HFFc6 (cell line): ENCODE measurements around the gene GRAMD1B. TPM values are rescaled to one million over a fixed set of nuclear protein-coding genes. Genes with fewer than 3 reads are reported as not detected.

Experiments
- DNase-seq: peaks from one replicate; pipeline ENCODE4 v3.0.0-alpha.2; 2018
- H3K27ac Mint-ChIP-seq: 2 replicates; pipeline ENCODE4 v1.8.0; 2020; ENCODE audit warnings: mild to moderate bottlenecking, mixed read lengths
- H3K27me3 Mint-ChIP-seq: 2 replicates; pipeline ENCODE4 v1.8.0; 2021; ENCODE audit warnings: mild to moderate bottlenecking, moderate library complexity, mixed read lengths; ENCODE audit not compliant: insufficient read depth
- H3K36me3 Mint-ChIP-seq: 2 replicates; pipeline ENCODE4 v1.8.0; 2021; ENCODE audit warnings: low read depth, mixed read lengths
- H3K4me1 Mint-ChIP-seq: 2 replicates; pipeline ENCODE4 v1.8.0; 2020; ENCODE audit warnings: low read depth, mixed read lengths
- H3K4me3 Mint-ChIP-seq: 2 replicates; pipeline ENCODE4 v1.8.0; 2020; ENCODE audit warnings: mild to moderate bottlenecking, moderate library complexity, mixed read lengths
- H3K9me3 Mint-ChIP-seq: 2 replicates; pipeline ENCODE4 v1.8.0; 2020; ENCODE audit warnings: mild to moderate bottlenecking, mixed read lengths
- total RNA-seq, 6 experiments: library from RNA; stranded (reverse); fragmentation: NEBNext Ultra II Directional; extraction: Animal tissue kit (Norgen Biotek cat#: 25700); gene quantifications; 2 replicates in 1 of 6; 3 replicates in 5 of 6; pipeline ENCODE4 v1.2.3, GENCODE V29; 2021
- TF ChIP-seq, protein P1 (sequence below): fragments of 200-600 bp; sonication (generic); IDR thresholded peaks from 2 replicates; pipeline ENCODE4 v1.5.0; 2021; ENCODE audit warnings: antibody characterized with exemption, mild to moderate bottlenecking

Gene GRAMD1B
- total RNA-seq, 6 experiments from 2014 or later = 46.1 to 54.5 (median 51.3) TPM

DNA sequence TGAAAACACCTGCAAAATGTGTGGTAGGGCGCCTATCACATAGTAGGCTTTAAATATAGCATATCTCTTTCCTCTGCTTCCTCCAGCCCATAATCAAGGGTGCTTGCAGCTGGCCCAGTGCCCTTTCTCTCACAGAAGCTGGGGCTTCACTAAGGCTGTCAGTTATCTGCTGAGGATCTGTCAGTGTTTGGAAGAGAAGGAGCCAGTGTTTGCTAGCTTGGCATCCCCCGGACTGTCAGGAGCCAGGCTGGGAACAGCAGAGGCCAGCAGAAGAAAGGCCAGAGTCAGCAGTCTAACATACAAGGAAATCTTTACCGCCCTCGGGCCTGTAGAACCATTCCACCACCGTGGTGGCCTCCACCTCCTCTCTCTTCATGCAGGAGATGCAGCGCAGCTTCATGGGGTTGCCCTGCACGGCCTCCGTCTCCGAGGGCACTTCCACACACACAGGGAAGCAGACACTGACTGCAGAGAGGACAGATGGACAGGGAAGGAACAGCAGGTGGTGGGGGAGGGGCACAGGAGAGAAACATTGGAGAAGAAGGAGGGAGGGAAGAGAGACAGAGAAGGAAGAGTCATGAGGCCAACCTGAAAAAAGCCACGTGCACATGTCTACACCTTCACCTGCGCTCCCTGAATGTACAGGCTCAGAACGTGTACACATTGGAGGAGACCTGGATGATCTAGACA, 215.4 kb downstream of the GRAMD1B start:
- Mint-ChIP-seq H3K27me3 (peaks cover 25% of the 10 kb centered on the region), H3K4me3 (no peak overlapping the region), H3K4me1 (peaks cover 5% of the 10 kb centered on the region), H3K27ac (no peak overlapping the region), H3K9me3 (no peaks in the 10 kb centered on the region), H3K36me3 (no peaks in the 10 kb centered on the region)
- TF ChIP-seq, protein P1, sequence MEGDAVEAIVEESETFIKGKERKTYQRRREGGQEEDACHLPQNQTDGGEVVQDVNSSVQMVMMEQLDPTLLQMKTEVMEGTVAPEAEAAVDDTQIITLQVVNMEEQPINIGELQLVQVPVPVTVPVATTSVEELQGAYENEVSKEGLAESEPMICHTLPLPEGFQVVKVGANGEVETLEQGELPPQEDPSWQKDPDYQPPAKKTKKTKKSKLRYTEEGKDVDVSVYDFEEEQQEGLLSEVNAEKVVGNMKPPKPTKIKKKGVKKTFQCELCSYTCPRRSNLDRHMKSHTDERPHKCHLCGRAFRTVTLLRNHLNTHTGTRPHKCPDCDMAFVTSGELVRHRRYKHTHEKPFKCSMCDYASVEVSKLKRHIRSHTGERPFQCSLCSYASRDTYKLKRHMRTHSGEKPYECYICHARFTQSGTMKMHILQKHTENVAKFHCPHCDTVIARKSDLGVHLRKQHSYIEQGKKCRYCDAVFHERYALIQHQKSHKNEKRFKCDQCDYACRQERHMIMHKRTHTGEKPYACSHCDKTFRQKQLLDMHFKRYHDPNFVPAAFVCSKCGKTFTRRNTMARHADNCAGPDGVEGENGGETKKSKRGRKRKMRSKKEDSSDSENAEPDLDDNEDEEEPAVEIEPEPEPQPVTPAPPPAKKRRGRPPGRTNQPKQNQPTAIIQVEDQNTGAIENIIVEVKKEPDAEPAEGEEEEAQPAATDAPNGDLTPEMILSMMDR = no peak
- DNase-seq = no peak

DNA sequence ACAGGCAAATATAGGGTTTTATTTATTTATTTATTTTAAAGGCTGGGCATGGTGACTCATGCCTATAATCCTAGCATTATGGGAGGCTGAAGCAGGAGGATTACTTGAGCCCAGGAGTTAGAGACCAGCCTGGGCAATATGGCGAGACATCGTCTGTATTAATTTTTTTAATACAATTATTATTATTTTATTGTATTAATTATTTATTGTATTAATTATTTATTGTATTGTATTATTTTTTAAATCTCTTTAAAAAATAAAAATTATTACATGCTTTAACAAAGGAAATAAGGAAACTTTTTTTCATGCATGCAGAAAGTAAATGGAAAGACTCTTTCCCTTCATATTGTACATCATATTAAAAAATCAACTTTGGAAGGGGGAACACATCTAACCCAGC, 220.8 kb downstream of the GRAMD1B start:
- no peaks in the 10 kb centered on the region for H3K36me3 Mint-ChIP-seq
- no peak for DNase-seq
- H3K4me3 Mint-ChIP-seq = no peak overlapping the region
- peaks cover 37% of the 10 kb centered on the region; the same call in 1 of the 2 replicates for H3K27me3 Mint-ChIP-seq
- H3K9me3 Mint-ChIP-seq = no peaks in the 10 kb centered on the region
- no peaks in the 10 kb centered on the region for H3K4me1 Mint-ChIP-seq
- TF ChIP-seq, protein P1 = no peak
- no peak overlapping the region for H3K27ac Mint-ChIP-seq

DNA sequence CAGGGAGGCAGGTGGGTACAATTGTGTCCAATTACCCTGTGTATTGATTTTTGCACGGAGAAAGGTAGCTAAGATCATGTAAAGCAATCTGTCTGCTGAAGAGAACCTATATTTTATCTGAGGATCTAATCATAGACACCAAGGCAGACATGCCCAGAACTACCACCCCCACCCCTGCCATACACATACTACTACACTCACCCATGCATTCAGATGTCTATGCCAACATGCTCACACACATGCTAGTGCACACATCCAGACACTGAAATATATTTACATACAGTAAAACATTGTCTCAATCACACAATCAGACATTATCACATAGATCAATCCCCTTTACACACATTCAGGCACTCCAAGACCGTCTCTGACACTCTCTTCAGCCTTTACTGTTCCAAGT, 222.5 kb downstream of the GRAMD1B start:
- Mint-ChIP-seq H3K27ac (no peak overlapping the region), H3K4me3 (no peak overlapping the region), H3K4me1 (no peaks in the 10 kb centered on the region), H3K36me3 (no peaks in the 10 kb centered on the region), H3K27me3 (peaks cover 35% of the 10 kb centered on the region), H3K9me3 (no peaks in the 10 kb centered on the region)
- DNase-seq = no peak
- TF ChIP-seq, protein P1 = no peak

DNA sequence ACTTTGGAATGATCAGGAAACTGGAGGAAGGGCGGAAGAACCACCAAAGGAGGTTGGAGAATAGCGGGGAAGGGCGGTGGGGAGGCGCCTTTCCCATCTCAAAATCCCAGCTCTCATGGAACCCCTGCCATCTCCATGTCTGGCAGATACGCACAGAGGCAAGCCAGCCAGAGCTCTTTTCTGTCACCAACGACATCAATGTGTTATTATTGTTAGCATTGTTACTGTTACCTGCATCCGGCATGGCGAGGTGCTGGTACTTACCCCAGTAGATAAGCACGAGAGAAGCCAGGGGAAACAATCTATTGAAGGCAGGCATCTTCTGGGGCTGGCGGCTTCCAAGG, 223.4 kb downstream of the GRAMD1B start:
- H3K4me3 Mint-ChIP-seq = no peak overlapping the region
- no peaks in the 10 kb centered on the region for H3K9me3 Mint-ChIP-seq
- no peaks in the 10 kb centered on the region for H3K4me1 Mint-ChIP-seq
- TF ChIP-seq, protein P1 = no peak
- H3K27ac Mint-ChIP-seq = no peak overlapping the region
- no peak for DNase-seq
- no peaks in the 10 kb centered on the region for H3K36me3 Mint-ChIP-seq
- peaks cover 37% of the 10 kb centered on the region for H3K27me3 Mint-ChIP-seq

DNA sequence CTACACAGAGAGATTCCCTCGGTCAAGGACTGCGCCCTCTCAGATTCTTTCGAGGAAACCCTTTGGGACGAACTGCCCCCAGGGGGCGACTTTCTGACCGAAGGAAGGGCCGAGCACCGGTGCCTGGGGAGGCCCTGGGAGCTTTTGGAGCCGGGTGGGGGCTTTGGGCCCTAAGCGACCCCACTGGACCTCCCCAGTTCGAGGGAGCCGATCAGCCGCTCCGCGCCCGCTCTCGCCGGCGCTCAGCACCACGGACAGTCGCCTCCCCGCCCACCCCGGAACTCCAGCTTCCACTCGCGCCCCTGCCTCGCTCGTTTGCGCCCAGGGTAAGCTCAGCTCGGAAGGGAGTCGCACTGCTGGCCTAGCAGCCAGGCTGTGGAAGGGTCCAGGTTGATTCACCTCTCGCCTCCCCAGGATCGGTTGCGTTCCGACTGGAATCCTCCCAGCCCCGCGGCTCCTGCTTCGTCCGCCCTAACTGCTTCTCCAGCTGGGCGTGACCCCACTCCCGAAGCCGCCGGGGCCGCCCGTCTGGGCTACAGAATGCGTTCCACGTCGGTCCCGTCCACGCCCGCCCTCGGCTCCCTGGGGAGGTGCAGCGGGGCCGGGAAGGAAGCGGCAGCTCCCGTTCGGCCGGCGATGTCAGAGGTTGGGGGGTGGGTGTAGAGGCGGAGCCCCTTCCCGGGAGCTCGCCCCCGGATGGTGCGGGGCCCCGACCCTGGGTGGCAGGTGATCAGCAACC, 223.9 kb downstream of the GRAMD1B start:
- Mint-ChIP-seq H3K4me3 (peak overlapping the region; percentile 50; the same call in 1 of the 2 replicates), H3K4me1 (no peaks in the 10 kb centered on the region), H3K27me3 (peaks cover 37% of the 10 kb centered on the region), H3K9me3 (no peaks in the 10 kb centered on the region), H3K36me3 (no peaks in the 10 kb centered on the region), H3K27ac (no peak overlapping the region)
- no peak for DNase-seq
- TF ChIP-seq, protein P1 = peak; percentile 38; the same call in 1 of the 2 replicates
